Hematopoietic multipotent progenitor cell treated with erythropoietin and hydrocortisone succinate and interleukin-3 and kit ligand, for 6 days (in vitro differentiated cells): Measurements from ENCODE around the gene GALC.

Experiments used
- DNase-seq: peaks from one replicate; pipeline ENCODE4 v3.0.0-alpha.2; 2015

GALC gene

GRCh38 chr14:87952307-87953094, 40.5 kb downstream of the GALC start:
- DNase-seq, result peak; percentile 69

GRCh38 chr14:87944987-87945604, 47.9 kb downstream of the GALC start:
- peak; percentile 78 for DNase-seq

- no peak for DNase-seq
Observed at GRCh38 chr14:87940894-87941293, 52.1 kb downstream of the GALC start.

- no peak for DNase-seq
Observed at GRCh38 chr14:87940382-87940781, 52.6 kb downstream of the GALC start.

- no peak for DNase-seq
Observed at GRCh38 chr14:87935886-87936285, 57.1 kb downstream of the GALC start.

GRCh38 chr14:87935081-87935828, 57.7 kb downstream of the GALC start:
- no peak for DNase-seq

- no peak for DNase-seq
Observed at GRCh38 chr14:87934185-87934584, 58.8 kb downstream of the GALC start.

- DNase-seq, result no peak
Observed at GRCh38 chr14:87916886-87917275, 76.1 kb downstream of the GALC start.

GRCh38 chr14:87916103-87916885, 76.7 kb downstream of the GALC start:
- no peak for DNase-seq

GRCh38 chr14:87908550-87908949, 84.4 kb downstream of the GALC start:
- DNase-seq, result no peak

GRCh38 chr14:87901652-87902051, 91.3 kb downstream of the GALC start:
- no peak for DNase-seq

- DNase-seq, result no peak
Observed at GRCh38 chr14:87901236-87901635, 91.7 kb downstream of the GALC start.

- DNase-seq, result no peak
Observed at GRCh38 chr14:87899228-87899627, 93.8 kb downstream of the GALC start.

GRCh38 chr14:87898301-87898700, 94.7 kb downstream of the GALC start:
- no peak for DNase-seq

GRCh38 chr14:87896393-87897380, 96.3 kb downstream of the GALC start:
- DNase-seq, result peak; percentile 84

- DNase-seq, result no peak
Observed at GRCh38 chr14:87894920-87895319, 98.1 kb downstream of the GALC start.

- no peak for DNase-seq
Observed at GRCh38 chr14:87892763-87893162, 100.2 kb downstream of the GALC start.

- peak; percentile 39 for DNase-seq
Observed at GRCh38 chr14:87888136-87888999, 104.6 kb downstream of the GALC start.

GRCh38 chr14:87883750-87884149, 109.2 kb downstream of the GALC start:
- DNase-seq, result no peak
